HCT116 (cell line): ENCODE data around the gene NIBAN1.

Experiments used
- CTCF ChIP-seq, 3 experiments: fragments of 200-600 bp in 1 of 3; sonication (generic) in 1 of 3; IDR thresholded peaks in 2 of 3; conservative IDR thresholded peaks in 1 of 3; 2 replicates each; pipeline ENCODE4 v1.5.1; 2012 to 2017; ENCODE audit warnings: low read depth in 2 of 3, low read length in 2 of 3, antibody characterized with exemption in 1 of 3, borderline replicate concordance in 1 of 3, control low read depth in 1 of 3, mild to moderate bottlenecking in 1 of 3, mixed read lengths in 1 of 3, mixed run types in 1 of 3, moderate library complexity in 1 of 3; ENCODE audit not compliant: insufficient read depth in 1 of 3
- POLR2AphosphoS5 ChIP-seq: IDR thresholded peaks from 2 replicates; pipeline ENCODE4 v1.6.1; 2011; ENCODE audit warnings: mild to moderate bottlenecking, low read depth, low read length, moderate library complexity

- TF ChIP-seq CTCF (IDR thresholded peaks at IDR 0.05 in 2 of 3, conservative IDR thresholded peaks at IDR 0.05 in 1 of 3; ENCODE audit: borderline replicate concordance in 1 of 3, insufficient read depth in 1 of 3, low read depth in 2 of 3, low read length in 2 of 3) = no peak
- TF ChIP-seq POLR2AphosphoS5 = no peak
These were observed 43.0 kb upstream of the NIBAN1 start for GRCh38 chr1:185017338-185017737.
